T-helper 2 cell (primary cell): ENCODE data around the gene ATXN7.

ENCODE experiments used
- DNase-seq, 5 experiments: peaks; one replicate each; pipeline versions ENCODE4 v3.0.0 to v3.0.0-alpha.2; 2012 to 2022

The ATXN7 gene

DNA sequence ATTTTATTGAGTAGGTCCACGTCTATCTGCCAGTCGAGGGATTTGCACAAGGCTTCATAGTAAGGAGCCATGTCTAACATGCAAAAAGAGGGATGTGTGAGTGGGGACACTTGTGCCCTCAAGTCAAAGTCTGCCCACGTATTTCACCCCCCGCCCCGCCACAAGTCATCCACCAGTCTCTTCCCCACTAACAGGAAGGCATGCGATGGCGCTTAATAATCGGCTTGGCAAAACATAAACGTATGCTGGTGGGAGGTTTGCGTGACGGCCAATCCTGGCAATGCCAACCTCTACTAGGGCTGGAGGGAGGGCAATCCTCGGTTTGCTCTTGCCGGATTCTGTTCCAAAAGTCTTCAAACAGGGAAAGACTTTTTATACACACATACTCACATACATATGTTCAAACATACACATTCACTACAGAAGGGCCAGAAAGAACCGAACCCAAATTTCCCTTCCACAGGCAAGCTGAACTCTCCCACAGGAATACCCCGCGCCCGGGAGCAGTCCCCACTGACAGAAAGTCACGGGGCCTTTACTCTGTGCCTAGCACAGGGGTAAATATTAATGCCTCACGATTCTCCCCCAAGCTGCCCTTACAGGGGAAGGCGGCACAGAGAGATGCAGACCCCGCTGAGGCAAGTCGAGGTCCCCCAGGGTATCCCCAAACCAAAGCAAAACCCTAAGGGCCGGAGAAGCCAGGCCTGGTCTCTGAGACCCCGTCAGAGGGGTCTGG, 159.0 kb downstream of the ATXN7 start:
- DNase-seq: peak in 3 of 5 experiments; percentile 4 to 38 (median 6)

DNA sequence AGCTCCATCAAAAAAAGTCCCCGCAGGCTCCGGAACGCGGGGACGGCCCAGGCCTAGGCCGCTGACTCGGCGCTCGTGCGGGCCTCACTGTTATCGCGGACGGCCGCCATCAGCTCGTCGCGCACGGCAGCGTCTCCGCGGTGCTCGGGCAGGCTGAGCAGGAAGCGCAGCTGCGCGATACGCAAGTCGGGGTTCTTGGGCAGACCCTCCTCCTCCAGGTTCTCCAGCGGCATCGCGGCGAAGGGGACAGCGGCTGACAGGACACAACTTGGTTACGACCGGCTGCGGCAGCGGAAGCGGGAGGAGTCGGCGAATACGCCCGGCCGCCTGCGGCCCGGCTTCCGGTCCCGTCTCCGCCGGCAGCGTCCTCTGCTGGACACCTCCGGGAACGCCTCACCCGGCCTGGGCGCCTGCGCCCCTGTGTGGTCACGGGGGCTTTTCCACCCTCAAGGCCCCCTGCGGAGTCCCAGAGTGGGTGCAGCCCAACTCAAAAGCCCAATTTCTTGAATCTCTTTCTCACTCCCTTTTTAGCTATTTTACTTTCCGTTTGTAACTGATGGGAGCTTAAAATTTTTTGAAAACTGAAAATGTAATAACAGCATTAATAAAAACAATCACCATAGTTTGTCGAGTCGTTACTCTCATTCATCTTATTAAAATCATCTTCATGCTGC, 159.7 kb downstream of the ATXN7 start, which contains the start of gene PSMD6:
TSS of gene PSMD6 (minus strand) at position 308 of the 674 bp plus-strand sequence. CDS start at position 233, 75 bp downstream.
- peak; percentile 85 to 92 (median 89) for DNase-seq

DNA sequence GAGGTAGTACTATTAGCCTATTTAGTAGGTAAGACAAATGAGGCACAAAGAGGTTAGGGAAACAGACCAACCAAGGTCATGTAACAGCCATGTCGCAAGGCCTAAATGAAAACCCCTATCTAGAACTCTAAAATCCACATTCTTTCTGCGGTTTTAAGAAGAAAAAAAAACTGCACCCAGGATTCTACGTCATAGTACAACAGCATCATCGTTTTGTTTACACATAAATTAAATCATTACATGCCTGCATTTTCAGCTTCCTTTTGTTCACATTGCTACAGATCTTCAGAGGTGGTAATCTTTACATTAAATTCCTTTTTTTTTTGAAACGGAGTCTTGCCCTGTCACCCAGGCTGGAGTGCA, 160.2 kb downstream of the ATXN7 start:
- no peak for DNase-seq

DNA sequence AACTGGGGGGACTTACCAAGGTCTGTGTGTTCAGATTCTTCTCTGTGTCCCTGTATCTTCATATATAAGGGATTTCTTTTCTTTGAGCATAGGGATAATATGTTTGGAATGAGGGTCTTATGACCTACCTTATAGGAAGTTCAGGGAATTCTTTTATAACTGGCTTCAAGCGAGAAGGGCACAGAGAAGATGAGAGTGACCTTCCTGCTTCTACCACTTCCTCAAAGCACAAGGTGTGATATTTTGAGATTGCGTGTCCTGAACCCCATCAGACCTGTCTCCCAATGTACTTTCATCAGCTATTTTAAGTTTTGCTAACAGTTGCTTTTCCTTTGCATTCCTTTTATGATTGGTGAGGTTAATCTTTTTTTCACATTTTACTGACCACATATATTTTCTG, 162.7 kb downstream of the ATXN7 start:
- DNase-seq: no peak

DNA sequence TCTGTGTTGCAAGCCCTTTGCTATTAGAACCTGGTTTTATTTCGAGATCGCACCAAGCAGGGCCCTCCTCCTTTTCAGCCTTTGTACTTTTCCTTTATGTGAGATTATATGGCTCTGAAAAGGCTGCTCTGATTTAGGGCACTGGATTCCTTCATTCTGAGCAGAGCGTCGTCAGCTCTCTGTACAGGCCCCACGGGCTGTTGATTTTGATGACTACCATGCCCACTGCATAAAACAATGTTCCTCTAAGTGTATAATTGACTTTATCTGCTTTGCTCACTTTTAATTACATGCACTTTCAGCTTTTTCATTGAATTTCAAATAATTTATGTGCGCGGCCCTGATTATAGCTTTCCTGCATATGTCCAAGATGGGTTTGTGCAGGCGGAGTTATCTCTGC, 164.0 kb downstream of the ATXN7 start:
- DNase-seq: no peak

DNA sequence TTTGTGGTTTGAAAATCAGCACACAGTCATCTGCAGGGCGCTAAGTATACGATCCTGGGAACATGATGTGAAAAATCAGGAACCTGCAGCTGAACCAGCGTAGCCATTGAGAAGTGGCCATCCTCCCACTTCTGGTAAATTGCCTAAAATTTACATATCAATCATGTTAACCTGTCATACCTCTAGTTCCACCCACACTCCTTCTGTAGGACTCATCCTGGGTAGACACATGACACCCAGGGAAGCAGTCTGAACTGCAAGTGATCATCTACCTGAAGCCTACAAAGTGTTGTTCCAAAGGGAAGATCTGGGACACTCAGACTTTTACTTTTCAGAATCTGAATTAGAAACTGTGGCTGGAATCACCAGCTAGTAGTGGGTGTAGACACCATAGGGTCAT, 165.1 kb downstream of the ATXN7 start:
- no peak for DNase-seq

DNA sequence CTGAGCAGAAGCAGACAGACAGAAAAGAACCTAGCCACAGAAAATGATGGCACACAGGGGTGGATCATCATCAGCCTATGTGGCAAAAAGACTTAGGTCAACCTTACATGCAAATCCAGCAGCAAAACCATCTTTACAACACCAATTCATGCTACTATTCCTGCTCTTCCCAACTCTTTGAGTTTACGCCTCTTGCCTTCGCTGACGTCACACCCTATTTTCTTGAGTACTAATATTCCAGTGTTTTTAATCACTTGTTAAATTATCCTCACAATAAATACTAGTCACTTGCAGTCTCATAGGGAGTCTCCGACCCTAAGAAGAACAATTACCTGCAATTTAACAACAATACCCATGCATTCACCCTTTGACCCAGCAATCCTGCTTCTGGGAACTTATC, 165.6 kb downstream of the ATXN7 start:
- no peak for DNase-seq

DNA sequence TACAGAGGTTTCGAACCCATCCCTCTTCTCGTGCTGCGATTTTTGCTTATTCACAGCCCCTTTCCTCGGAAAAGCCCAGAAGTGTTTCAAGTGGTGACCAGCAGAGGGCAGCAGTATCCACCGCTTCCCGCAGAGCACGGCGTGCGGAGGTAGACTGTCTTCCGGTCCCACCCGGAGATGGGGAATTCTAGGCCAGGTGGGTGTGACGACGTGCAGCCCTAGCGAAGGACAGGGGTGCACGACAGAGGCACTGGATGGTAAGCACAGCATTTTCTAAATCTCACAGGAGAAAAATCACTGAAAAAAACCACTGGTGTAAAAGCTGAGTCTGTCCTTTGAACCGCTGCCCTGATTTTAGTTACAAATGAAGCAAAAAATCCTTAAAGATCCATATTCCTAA, 167.1 kb downstream of the ATXN7 start:
- DNase-seq: peak; percentile 55 to 72 (median 68)

DNA sequence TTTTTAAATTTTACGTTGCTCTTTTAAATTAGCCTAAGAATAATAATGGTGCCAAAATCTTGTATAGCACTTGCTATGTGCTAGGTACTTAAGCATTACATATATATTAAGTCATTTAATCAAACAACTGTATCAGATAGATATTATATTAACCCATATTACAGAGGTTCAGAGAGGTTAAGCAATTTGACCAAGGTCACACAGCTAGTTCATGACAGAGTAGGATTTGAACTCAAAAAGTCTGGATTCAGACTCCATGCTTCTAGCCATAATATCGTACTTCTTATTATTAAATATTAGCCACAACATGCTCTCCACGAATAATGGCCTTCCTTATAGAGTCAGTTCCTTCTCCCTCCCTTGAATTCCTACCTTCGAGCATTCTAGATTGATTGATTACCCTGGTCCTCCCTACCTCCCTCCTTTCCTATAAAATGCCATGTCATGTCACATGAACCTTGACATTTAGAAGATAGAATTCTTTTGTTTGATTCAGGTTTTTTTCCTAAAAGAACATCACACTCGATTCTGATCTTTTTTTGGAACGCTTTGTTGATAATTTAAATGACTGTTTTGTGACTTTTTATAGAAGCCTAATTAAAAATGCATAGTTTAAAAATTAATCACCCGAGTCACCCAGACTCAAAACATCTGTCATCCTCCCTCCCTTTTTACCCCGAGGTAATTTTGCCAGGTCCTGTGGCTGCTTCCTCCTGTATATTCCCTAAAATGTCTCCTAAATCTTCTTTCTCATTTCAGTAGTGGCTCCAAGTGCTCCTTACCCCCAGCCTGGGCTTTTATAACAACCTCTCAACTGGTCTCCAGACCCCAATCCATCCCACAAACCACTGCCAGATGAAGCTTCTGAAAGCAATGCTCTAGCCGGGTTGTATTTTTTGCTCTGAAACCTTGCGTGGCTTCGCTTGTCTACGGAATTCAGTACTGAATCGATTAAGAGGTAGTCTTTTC, 168.2 kb downstream of the ATXN7 start:
- DNase-seq: no peak

DNA sequence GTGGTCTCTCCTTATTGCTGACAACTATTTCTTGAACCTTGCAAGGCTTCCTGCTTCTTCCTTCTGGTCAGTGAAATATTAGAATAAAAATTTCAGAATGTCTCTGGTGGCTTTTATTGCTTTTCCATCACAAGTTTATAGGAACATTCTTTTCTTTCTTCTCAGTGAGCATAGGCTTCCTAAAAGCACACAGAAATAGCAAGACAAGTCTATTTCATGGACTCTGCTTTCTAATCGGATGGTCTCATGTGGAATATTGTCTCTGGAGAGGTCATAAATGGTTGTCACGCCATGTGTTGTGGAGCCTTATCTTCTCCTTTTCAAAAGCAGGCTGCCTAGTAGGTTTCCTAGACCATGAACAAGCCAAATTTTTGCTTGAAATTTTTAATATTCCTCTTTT, 169.4 kb downstream of the ATXN7 start:
- DNase-seq: no peak

DNA sequence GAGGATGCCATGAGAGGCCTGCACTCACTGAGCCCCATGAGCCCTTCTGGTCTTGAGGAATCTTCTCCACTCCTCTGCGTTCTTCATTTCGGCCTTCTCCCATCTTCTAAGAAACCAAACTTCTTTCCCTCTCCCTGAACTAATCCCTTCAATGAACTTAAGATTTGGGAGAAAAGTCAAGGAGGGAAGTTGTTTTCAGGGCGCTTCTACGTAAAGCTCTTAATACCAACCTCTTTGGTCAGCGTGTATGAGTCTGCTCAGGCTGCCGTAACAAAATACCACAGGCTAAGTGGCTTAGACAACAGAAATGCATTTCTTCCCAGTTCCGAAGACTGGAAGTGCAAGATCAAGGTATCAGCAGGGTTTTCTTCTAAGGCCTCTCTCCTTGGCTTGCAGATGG, 173.4 kb downstream of the ATXN7 start:
- DNase-seq: no peak

DNA sequence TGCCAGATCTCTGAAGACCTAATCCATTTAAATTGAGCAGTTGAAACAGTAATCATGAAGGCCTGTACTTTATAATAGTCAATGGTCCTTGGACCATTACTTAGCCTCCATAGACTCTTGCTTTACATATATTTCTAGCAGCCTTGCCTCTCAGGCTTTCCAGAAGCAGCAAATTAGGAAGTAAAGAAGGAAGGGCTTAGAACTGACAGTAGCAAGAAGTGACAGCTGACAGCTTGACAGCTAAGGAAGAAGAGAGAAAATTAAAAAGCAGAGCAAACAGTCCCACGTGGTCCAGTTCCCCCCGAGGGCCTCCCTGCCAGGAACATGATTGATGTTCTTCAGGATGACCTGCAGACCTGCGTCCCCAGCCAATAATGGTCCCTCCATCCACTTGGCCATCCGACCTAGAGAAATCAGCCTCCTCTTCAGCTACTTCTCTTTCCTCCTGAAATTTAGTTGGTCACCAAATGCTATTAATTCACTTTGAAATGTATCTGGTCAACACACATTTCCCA, 174.6 kb downstream of the ATXN7 start:
- no peak for DNase-seq

DNA sequence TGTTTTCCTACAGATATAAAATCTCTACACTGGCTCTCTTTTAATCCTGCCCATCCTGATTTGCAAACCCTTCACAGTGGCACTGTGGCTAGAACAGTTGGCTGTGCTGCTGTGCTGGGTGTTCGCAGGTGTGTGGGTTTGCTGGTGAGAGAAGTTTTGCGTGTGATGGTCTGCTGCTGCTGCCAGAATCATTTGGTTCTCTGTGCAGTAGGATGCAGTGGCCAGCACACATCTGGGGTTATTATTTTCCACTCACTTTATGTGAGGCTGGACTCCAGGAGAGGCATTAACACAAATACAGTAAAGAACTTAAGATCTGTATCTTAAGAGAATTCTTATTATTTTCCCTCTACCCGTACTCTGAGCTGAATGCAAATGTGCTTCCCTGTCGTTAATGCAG, 175.7 kb downstream of the ATXN7 start:
- no peak for DNase-seq

DNA sequence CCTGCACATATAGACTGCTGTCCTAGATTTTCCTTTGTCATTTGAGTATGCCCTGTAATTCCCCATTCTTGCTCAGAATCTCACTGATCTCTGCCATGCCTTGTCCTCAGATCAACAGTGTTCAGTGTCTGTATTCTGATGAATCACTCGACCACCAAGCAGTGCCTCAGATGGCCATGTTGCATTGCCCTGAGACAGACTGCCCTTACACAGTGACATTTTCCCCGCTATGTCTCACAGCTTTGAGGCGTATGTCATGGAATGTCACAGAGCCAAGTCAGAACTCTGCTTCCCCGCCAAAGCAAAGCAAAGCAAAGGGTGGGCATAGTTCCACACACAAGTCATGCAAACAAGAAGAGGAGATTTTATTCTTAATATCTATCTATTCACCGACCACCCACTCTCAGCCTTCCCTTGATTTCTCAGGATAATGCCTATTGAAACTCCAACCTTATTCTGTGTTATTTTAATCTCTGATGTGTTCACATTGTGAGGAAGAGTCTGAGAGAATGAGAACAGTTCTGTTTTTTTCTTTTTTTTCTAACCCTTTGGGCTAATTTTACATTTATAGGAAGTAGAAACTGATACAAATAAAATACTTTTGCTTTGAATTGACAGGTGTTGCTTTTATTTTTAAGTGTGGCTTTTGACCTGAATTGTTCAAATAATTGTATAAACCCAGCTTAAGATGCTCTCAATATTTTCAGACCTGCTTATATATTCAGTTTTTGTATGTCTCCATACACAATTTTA, 176.5 kb downstream of the ATXN7 start:
- no peak for DNase-seq

DNA sequence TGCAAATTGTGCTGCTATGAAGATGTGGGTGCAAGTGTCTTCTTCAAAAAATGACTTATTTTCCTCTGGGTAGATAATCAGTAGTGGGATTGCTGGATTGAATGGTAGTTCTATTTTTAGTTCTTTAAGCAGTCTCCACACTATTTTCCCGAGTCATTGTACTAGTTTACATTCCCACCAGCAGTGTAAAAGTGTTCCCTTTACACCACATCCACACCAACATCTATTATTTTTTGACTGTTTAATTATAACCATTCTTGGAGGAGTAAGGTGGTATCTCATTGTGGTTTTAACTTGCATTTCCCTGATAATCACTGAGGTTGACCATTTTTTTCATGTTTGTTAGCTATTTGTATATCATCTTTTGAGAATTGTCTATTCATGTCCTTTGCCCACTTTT, 179.3 kb downstream of the ATXN7 start:
- no peak for DNase-seq

DNA sequence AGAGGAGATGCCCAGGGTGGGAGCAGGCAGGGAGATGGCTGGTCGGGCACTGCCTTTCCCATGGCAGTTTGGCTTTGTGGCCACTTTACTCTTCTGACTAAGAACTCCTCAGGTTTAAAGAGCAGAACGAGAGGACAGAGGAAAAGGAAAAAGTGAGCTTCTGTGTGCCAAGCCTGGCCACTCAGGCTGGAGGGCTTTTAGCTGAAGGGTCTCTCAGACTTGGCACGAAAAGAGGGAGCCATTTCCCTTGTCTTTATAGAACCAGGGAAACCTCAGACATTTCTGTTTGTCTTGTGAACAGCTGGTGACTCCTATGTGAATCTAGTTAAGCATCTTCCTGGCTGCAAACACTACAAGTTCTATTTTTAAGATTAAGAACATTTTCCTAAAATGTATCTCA, 182.9 kb downstream of the ATXN7 start:
- DNase-seq: no peak

DNA sequence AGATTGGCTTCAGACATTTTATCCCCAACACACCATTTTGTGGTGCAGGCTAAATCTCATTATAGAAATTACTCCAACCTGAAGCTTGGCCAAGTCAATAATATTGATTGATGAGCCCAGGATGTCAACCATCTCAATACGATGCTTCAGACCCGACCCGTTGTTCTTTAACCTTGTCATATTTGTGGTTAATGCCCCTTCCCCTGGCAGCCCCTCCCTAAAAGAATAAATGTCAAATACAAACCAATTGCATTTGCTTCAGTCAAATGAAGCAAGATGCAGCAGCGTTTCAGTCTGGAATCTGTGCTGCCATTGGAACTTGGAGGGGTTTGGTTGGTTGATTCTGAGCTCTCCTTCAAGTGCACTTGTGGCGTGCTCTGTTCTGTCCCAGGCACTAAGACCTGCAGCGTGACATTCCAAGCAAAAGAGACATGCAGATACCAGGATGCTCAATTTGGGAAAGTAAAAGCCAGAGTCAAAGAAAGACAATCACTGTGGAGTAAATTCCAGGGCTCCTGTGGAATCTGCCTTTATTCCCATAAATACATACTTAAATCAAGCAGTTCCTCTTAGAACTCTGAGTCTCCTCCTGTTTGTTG, 183.4 kb downstream of the ATXN7 start:
- no peak for DNase-seq

DNA sequence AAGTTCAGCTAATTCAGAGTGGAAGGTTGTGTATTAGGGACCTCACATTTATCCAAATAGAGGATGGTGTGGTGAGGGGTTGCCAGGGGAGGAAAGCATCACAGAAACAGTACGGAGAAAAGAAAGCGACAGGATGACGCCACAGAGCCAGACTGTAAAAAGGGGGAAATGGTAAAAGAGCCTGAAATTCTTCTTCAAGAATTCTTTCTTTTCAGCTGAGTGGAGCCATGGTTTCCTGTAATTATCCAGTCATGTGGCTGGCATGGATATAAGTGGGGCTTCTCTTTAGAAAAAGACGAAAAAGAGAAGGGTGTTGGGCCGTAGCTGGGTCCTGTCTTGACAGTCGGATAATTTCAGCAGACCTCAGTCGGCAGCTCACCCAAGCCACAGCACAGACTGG, 184.1 kb downstream of the ATXN7 start:
- DNase-seq: no peak

DNA sequence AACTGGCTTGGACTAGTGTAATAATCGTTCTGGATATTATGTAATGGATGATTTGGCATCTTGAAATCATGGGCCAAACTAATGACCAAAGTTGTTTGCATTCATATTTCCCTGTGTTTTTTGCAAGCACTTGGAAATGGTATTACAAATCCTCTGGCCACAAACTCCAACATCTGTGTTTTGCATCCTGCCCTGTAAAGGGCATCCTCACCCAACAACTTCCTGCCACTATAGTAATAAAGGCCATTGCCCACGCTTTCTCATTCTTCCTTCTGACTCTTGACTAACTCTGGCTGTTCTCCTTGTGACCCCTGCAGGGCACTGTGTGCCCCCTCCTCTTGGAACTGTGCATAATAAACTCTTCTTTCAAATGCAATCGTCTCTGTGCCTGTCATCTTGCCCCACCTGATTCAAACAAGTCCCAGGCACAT, 185.0 kb downstream of the ATXN7 start:
- DNase-seq: no peak

DNA sequence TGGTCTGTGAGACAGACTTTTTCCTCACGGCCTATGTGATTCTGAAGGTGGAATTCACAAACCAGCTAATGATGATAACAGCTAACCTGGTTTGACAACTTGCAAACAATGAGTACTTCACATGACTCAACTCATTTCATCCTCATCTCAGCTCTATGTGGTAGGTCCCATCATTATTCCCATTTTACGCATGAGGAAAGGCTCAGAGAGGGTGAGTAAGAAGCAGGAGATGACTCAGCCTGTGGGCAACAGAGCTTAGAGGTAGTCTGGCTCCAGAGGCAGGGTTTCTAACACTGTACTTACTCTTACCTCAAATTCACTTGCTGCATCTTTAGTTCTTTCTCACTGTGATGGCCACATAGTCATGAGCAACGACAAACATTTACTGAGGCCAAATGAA, 185.5 kb downstream of the ATXN7 start:
- DNase-seq: no peak

DNA sequence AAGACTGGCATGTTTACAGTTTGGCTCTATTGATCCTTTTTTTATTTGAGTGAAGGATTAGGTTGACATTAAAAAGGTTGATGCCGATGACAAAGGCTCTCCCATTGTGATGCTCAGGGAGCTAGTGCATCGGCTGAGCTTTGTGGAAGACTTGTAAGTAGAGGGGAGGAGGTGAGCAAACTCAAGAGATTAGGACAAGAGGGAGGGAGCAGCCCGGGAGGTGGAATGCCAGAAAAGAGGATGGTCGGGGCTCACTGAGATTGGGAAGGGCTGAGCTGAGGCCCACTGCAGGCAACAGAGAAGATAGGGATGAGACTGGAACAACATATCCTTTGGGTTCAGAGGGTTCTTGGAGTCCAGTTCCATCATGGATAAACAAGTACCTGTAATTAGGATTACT, 186.2 kb downstream of the ATXN7 start:
- no peak for DNase-seq
